GM11168 (cell line): Measurements from ENCODE around the gene ZNF140.

Experiments
- in situ Hi-C: fragments of 300-500 bp; cut with MboI; formaldehyde crosslinking; loops from one replicate; pipeline ENCODE4 v1.12.0; 2022; ENCODE audit warnings: low sequenced_read_pairs; ENCODE audit not compliant: unreplicated experiment

ZNF140 gene

GRCh38 chr12:133080368-133081158 lies at the start of gene ZNF140:
Gene ZNF140 (plus strand): TSS chr12:133080923. CDS start chr12:133081321, 398 bp downstream.
- in situ Hi-C loops: no loop called here

- in situ Hi-C loops: no loop called here
Observed at GRCh38 chr12:133037207-133038005, 43.3 kb upstream of the ZNF140 start, which contains the start of gene ZNF84. Gene ZNF84 (plus strand): TSS chr12:133037509. CDS start chr12:133041468, 3,959 bp downstream.

- in situ Hi-C loops: no loop called here
Observed at GRCh38 chr12:133038118-133038709, 42.5 kb upstream of the ZNF140 start.

GRCh38 chr12:133046698-133047097 lies 34.0 kb upstream of the ZNF140 start:
- in situ Hi-C loops: no loop called here

- in situ Hi-C loops: no loop called here
Observed at GRCh38 chr12:133057446-133057845, 23.3 kb upstream of the ZNF140 start.

GRCh38 chr12:133058203-133059113 lies 22.3 kb upstream of the ZNF140 start:
- in situ Hi-C loops: no loop called here

GRCh38 chr12:133061954-133062353 lies 18.8 kb upstream of the ZNF140 start:
- in situ Hi-C loops: no loop called here

- in situ Hi-C loops: no loop called here
Observed at GRCh38 chr12:133063556-133063955, 17.2 kb upstream of the ZNF140 start.

- in situ Hi-C loops: no loop called here
Observed at GRCh38 chr12:133073836-133074235, 6.9 kb upstream of the ZNF140 start.

- in situ Hi-C loops: no loop called here
Observed at GRCh38 chr12:133080026-133080367, 726 bp upstream of the ZNF140 start.

- in situ Hi-C loops: no loop called here
Observed at GRCh38 chr12:133081159-133081780, 547 bp downstream of the ZNF140 start.

- in situ Hi-C loops: no loop called here
Observed at GRCh38 chr12:133083345-133083744, 2.6 kb downstream of the ZNF140 start.

GRCh38 chr12:133105620-133106019 lies 24.9 kb downstream of the ZNF140 start:
- in situ Hi-C loops: no loop called here

- in situ Hi-C loops: no loop called here
Observed at GRCh38 chr12:133106253-133106652, 25.5 kb downstream of the ZNF140 start.

- in situ Hi-C loops: no loop called here
Observed at GRCh38 chr12:133107121-133107520, 26.4 kb downstream of the ZNF140 start.

GRCh38 chr12:133108150-133108549 lies 27.4 kb downstream of the ZNF140 start:
- in situ Hi-C loops: no loop called here

- in situ Hi-C loops: no loop called here
Observed at GRCh38 chr12:133120385-133121191, 39.9 kb downstream of the ZNF140 start.

- in situ Hi-C loops: no loop called here
Observed at GRCh38 chr12:133124674-133125073, 44.0 kb downstream of the ZNF140 start.
